ENCODE results near the gene ARHGAP29. TPM values are rescaled to one million over a fixed set of nuclear protein-coding genes. Genes with fewer than 3 reads are reported as not detected.

ARHGAP29 gene
- 13.2 to 15.9 TPM (median 13.6 TPM) in 5 replicates for total RNA-seq (2022; extraction: Qiagen RNA extraction)

GRCh38 chr1:94237291-94238226 is at the start of gene ARHGAP29:
ARHGAP29 (minus strand) TSS chr1:94237584; CDS start chr1:94231611, 5,973 bp downstream.

Other genes with a start within 250 kb of the ARHGAP29 start
- 0.12 to 0.35 TPM (median 0.18 TPM) in 5 replicates for gene ABCA4, start 116.4 kb downstream of the ARHGAP29 start, total RNA-seq (2022; extraction: Qiagen RNA extraction)
- gene ABCD3, start 180.8 kb upstream of the ARHGAP29 start, total RNA-seq (2022; extraction: Qiagen RNA extraction) = 21.4 to 30.7 TPM (median 26.1 TPM) in 5 replicates